ENCODE measurements around the gene ASB2.
A peak's percentile ranks its signal among the peaks of the same experiment; 100 is the strongest.

Gene ASB2

GRCh38 chr14:93962701-93963601, 13.4 kb downstream of the ASB2 start:
- Histone ChIP-seq H3K36me3 (ENCODE audit: control insufficient read depth, low read length) (peaks cover 3% of the 10 kb centered on the region; the same call in 1 of the 2 replicates), H3K9me3 (ENCODE audit: control insufficient read depth, insufficient read depth, low read length) (no peaks in the 10 kb centered on the region), H3K79me2 (ENCODE audit: control insufficient read depth, low read length) (no peaks in the 10 kb centered on the region), H3F3A (ENCODE audit: control insufficient read depth, insufficient read depth) (peaks cover 42% of the 10 kb centered on the region), H4K20me1 (ENCODE audit: control insufficient read depth, insufficient read depth, low read depth, low read length) (no peaks in the 10 kb centered on the region), H3K27ac (ENCODE audit: low read depth, low read length) (peak overlapping the region; percentile 98), H3K27me3 (ENCODE audit: control insufficient read depth, low read length) (no peaks in the 10 kb centered on the region), H3K4me1 (ENCODE audit: control insufficient read depth, low read length) (peaks cover 99% of the 10 kb centered on the region), H3K9me2 (replicated peaks; ENCODE audit: control insufficient read depth, low read length) (no peaks in the 10 kb centered on the region), H3K4me2 (ENCODE audit: low read length) (peak overlapping the region; percentile 88), H3K4me3 (ENCODE audit: low read length) (peak overlapping the region; percentile 67)
- TF ChIP-seq EZH2phosphoT487 (IDR thresholded peaks at IDR 0.05; ENCODE audit: borderline replicate concordance, low read length) = no peak
- TF ChIP-seq, protein P1, sequence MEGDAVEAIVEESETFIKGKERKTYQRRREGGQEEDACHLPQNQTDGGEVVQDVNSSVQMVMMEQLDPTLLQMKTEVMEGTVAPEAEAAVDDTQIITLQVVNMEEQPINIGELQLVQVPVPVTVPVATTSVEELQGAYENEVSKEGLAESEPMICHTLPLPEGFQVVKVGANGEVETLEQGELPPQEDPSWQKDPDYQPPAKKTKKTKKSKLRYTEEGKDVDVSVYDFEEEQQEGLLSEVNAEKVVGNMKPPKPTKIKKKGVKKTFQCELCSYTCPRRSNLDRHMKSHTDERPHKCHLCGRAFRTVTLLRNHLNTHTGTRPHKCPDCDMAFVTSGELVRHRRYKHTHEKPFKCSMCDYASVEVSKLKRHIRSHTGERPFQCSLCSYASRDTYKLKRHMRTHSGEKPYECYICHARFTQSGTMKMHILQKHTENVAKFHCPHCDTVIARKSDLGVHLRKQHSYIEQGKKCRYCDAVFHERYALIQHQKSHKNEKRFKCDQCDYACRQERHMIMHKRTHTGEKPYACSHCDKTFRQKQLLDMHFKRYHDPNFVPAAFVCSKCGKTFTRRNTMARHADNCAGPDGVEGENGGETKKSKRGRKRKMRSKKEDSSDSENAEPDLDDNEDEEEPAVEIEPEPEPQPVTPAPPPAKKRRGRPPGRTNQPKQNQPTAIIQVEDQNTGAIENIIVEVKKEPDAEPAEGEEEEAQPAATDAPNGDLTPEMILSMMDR (IDR thresholded peaks at IDR 0.05; ENCODE audit: low read depth, low read length, poor library complexity, severe bottlenecking) = no peak

GRCh38 chr14:93961620-93962019, 14.8 kb downstream of the ASB2 start:
- no peaks in the 10 kb centered on the region for H3K27me3 ChIP-seq (ENCODE audit: control insufficient read depth, low read length)

DNA sequence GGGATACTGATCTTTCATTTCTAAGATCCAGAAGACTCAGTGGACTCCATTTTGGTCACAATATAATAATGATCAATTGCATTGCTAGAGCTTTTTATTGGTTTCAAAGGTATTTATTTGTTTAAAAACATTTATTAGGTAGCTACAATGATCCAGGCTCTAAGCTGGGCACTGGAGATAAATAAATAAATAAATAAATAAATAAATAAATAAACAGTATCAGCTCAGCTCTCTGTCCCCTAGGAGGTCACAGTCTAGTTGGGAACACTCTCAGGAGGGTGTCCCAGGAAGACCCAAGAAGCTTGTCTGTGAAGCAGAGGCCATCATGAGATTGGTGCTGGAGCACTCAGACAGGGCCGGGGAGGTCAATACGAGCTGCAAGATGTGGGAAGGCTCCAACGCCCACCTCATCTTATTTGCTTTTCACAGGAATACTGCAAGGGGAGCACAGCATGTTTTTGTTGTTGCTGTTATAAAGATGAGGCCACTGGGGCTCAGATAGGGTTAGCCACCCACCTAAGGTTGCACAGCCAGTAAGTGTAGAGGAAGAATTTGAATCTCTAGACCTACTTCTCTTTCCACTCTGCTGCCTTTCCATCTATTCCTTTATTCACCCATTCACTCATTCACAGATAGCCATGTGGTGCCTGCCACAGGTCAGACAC, 15.5 kb downstream of the ASB2 start:
- peaks cover 38% of the 10 kb centered on the region for H3F3A ChIP-seq (ENCODE audit: control insufficient read depth, insufficient read depth)
- H3K4me1 ChIP-seq (ENCODE audit: control insufficient read depth, low read length) = peaks cover 99% of the 10 kb centered on the region
- H3K27ac ChIP-seq (ENCODE audit: low read depth, low read length) = peak overlapping the region; percentile 98
- 0 out of 2 replicates have a peak, but pooled peaks cover 6% of the 10 kb centered on the region for H3K79me2 ChIP-seq (ENCODE audit: control insufficient read depth, low read length)
- TF ChIP-seq, protein P1 (IDR thresholded peaks at IDR 0.05; ENCODE audit: low read depth, low read length, poor library complexity, severe bottlenecking) = no peak
- TF ChIP-seq EZH2phosphoT487 (IDR thresholded peaks at IDR 0.05; ENCODE audit: borderline replicate concordance, low read length) = no peak
- no peaks in the 10 kb centered on the region for H3K9me3 ChIP-seq (ENCODE audit: control insufficient read depth, insufficient read depth, low read length)
- no peaks in the 10 kb centered on the region for H3K27me3 ChIP-seq (ENCODE audit: control insufficient read depth, low read length)
- H3K4me3 ChIP-seq (ENCODE audit: low read length) = peak overlapping the region; percentile 36
- H3K4me2 ChIP-seq (ENCODE audit: low read length) = peak overlapping the region; percentile 97
- peaks cover 3% of the 10 kb centered on the region; the same call in 1 of the 2 replicates for H3K36me3 ChIP-seq (ENCODE audit: control insufficient read depth, low read length)
- no peaks in the 10 kb centered on the region for H4K20me1 ChIP-seq (ENCODE audit: control insufficient read depth, insufficient read depth, low read depth, low read length)
- no peaks in the 10 kb centered on the region for H3K9me2 ChIP-seq (replicated peaks; ENCODE audit: control insufficient read depth, low read length)

More at GRCh38 chr14:93961620-93962019, 14.8 kb downstream of the ASB2 start:
- Histone ChIP-seq H4K20me1 (ENCODE audit: control insufficient read depth, insufficient read depth, low read depth, low read length) (no peaks in the 10 kb centered on the region), H3K27ac (ENCODE audit: low read depth, low read length) (peak overlapping the region; percentile 98), H3K79me2 (ENCODE audit: control insufficient read depth, low read length) (0 out of 2 replicates have a peak, but pooled peaks cover under 1% of the 10 kb centered on the region), H3K4me1 (ENCODE audit: control insufficient read depth, low read length) (peaks cover 99% of the 10 kb centered on the region), H3K4me3 (ENCODE audit: low read length) (peak overlapping the region; percentile 36), H3K9me3 (ENCODE audit: control insufficient read depth, insufficient read depth, low read length) (no peaks in the 10 kb centered on the region), H3K4me2 (ENCODE audit: low read length) (peak overlapping the region; percentile 88), H3K9me2 (replicated peaks; ENCODE audit: control insufficient read depth, low read length) (no peaks in the 10 kb centered on the region), H3K36me3 (ENCODE audit: control insufficient read depth, low read length) (peaks cover 3% of the 10 kb centered on the region; the same call in 1 of the 2 replicates), H3F3A (ENCODE audit: control insufficient read depth, insufficient read depth) (peaks cover 38% of the 10 kb centered on the region)
- TF ChIP-seq, protein P1 (IDR thresholded peaks at IDR 0.05; ENCODE audit: low read depth, low read length, poor library complexity, severe bottlenecking) = no peak
- TF ChIP-seq EZH2phosphoT487 (IDR thresholded peaks at IDR 0.05; ENCODE audit: borderline replicate concordance, low read length) = no peak

Data from DOHH2 (cell line).